ENCODE measurements around the gene ANKRD13B.
"Not testable (repeated sequence)": the region's sequence is repeated elsewhere in the genome, so short reads cannot be mapped to it uniquely, and the experiment has no call there.

ANKRD13B gene

DNA sequence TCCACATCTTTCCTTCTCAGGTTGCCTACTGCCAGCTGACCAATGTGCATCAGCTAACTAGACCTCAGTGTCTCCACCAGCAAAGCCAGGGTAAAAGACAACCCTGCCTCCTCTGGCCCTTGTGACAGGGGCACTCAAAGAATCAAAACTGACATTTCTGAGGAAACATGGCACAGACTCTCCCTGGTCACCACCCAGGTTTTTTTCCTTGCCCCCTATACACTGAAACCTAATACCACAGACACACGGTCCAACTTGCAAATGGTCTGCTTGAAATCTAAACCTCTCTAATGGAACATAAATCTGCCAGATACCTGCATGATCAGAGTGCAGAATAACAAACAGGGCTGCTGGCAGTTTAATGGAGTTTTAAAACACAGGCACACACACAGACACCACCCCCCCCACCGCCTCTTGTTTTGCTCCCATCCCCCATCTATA, 49.3 kb downstream of the ANKRD13B start:
- DNase-seq (ENCODE audit: low read depth), result no peak

DNA sequence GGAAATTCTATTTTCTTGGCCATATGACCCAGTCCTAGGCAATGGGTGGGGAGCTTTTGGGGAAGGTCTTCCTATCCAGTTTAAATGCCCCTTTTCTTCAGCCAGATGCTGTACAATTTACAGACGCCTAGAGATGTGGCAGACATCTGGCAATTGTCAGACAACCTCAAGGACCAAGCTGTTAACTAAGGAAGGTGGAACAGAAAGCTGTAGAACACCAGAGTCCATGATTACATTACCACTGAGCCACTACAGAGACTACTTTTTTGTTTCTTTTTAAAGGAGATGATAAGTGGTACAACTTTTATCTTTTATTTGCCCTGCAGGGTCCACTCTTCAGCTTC, 50.9 kb downstream of the ANKRD13B start:
- no peak for DNase-seq (ENCODE audit: low read depth)

DNA sequence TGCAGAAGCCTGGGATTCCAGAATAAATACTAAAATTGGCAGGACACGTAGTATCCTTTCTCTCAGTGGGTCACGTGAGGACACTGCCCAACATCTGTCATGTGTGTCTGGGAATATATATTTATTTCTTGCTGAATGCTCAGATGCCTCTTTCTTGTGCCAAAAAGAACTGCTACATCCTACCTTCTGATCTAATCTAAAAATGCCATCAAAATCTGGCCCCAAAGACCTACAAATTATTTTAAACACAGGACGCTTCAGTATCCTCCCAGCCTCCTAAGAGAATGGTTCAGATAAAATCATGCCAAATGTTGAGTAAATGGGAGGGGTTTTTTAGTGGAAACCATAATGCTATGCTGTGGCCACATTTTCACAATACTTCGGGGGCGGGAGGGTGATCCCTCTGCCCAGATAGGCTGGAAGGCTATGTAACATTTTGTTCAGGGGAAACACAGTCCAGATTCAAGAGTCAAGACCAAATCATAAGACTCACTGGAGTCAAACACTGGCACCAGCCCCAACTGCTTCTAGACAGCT, 52.7 kb downstream of the ANKRD13B start:
- peak; percentile 83 for DNase-seq (ENCODE audit: low read depth)

DNA sequence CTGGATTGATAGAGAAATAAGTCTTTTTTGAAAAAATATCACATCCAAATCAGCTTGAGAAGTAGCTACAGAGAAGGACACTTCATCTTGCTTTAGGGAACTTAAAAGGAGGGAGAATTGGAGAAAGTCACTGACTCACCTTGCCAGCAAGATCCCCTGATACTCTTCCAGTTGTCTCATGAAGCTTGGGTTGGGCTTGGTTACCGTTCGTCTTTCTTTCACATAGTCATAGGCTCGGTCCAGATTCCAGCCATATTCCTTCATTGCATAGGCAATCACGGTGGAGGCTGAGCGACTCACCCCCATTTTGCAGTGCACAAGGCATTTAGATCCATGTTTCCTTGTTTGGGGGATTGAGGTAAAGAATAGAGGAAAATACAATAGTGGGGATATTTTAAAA, 55.1 kb downstream of the ANKRD13B start:
- no peak for DNase-seq (ENCODE audit: low read depth)

DNA sequence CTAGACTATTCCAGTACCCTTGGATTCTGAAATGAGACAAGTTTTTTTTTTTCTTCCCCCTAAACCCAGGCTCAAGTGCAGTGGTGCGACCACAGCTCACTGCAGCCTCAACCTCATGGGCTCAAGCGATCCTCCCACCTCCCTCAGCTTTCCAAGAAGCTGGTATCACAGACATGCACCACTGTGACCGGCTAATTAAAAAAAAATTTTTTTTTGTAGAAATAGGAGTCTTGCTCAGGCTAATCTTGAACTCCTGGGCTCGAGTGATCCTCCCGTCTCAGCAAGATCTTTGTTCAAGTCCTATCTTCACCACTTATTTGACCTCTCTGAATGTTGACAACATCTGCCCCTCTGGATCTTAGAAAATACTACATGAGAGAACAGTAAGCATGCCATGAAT, 56.4 kb downstream of the ANKRD13B start:
- DNase-seq (ENCODE audit: low read depth), result no peak

DNA sequence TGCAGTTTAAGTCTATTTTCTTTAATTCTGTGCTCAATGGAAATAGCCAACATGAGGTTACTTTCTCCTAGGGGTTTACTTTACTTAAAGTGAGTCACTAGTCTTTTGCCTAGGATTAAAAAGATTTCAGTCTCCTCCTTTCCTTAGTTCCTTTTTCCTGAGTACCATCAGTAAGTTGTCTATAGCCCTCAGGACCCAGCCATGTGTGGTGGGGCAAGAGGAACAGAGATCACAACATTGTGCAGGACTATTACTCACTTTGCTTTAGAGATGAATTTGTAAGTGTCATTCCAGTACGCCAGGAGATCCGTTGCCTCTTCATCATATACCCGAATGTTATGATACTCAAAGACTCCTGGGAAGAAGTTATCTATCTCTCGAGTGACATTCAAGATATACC, 57.5 kb downstream of the ANKRD13B start:
- no peak for DNase-seq (ENCODE audit: low read depth)

DNA sequence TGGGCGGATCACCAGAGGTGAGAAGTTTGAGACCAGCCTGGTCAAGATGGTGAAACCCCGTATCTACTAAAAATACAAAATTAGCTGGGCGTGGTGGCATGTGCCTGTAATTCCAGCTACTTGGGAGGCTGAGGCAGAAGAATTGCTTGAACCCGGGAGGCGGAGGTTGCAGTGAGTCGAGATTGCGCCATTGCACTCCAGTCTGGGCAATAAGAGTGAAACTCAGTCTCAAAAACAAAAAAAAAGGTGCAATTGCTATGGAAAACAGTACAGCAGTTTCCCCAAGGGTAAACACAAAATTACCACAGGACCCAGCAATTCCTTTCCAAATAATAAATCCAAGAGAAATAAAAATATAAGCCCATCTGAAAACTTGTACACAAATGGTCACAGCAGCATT, 59.0 kb downstream of the ANKRD13B start:
- not testable (repeated sequence) for DNase-seq (ENCODE audit: low read depth)

DNA sequence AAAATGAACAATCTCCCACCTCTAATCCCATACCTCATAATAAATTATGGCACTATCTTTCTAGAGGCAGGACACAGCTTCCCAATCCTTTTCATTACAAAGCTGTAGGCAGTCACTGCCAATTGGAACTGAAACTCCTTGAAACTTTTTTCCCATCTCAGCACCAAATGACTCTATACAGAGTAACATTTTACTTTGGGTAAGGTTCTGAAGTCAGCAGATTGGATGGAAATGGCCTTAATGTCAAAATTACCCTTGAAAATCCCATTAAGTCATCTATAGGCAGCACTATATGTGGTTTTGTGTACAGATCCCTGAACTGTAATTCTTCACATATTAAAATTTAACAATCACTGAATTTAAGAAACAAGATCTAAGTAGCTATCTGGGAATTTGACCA, 60.0 kb downstream of the ANKRD13B start:
- DNase-seq (ENCODE audit: low read depth), result no peak

DNA sequence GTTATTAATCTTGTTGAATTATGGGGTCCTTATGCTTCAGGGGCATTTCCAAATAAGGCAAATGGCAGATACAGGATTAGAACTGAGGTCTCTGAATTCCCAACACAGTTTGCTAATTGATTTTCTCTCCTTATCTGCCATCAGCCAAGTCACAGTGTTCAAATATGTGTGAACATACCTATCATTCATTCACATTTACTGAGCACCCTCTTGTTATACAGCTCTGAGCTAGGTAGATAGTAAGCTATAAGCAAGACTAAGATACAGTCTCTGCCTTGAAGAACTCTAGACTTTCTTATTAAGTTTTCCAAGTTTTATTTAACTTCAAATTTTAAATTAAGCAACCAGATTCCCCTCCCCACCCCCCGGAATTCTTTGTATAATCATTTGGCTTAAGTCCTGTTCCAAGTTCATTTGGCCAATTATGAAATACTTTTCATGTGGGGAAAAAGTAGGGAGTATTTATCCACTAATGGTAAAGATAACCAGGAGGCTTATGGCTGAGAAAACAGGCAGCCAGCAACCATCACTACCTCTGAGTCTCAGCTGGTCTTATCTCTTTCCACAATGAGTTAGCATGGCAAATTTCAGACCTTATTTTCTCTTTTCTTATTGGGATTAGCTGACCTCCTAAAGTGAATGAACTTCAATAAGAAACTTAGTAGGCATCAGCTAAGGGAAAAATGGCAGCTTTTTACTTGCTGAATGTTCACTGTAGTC, 61.2 kb downstream of the ANKRD13B start:
- no peak for DNase-seq (ENCODE audit: low read depth)

DNA sequence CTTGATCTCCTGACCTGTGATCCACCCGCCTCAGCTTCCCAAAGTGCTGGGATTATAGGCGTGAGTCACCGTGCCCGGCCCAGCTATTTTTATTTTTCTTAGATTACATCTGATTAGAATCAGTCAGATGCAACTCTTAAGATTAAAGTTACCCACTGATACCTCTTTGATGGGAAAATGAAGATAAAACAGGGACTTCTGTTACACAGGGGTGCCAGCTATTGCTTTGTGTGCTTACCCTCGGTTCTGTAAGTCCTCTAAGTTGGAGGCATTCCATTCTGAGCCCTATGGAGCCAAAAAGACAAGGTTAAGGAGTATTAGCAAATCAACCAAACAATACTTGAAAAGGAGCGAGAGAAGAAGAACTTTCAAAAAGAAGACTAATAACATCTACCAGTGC, 62.4 kb downstream of the ANKRD13B start:
- DNase-seq (ENCODE audit: low read depth), result no peak

DNA sequence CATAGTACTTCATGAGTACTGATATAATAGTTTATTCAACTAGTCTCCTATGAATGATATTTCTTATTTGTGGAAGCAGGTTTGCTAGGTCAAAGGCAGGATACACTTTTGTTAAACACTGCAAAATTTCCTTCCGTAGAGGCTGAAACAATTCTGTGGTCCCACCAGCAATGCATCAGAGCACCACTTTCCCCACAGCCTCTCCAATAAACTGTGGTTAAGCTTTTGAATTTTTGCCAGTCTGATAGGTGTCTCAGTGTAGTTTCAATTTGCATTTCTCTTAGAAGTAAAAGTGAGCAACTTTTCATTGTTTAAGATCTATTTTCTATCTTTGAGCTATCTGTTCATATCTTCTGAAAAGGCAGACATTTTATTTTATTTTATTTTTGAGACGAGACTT, 66.2 kb downstream of the ANKRD13B start:
- no peak for DNase-seq (ENCODE audit: low read depth)

DNA sequence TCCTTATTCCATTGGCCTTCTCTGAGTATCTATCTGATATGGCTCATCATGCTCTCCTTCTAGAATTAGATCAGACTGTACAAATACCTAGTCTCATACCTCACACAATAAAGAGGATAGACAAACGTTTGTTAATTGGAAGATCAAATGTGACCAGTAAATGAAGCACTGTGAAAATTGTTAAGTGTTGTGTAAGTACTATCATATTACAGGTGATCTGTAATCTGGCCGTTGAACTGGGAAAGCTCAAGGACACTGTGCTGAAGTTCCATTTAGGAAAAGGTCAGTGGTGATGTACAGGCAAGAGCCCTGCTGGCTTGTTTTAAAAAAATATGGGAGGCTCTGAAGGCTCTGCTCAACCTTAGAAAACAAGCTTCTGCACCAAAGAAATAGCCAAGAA, 68.3 kb downstream of the ANKRD13B start:
- DNase-seq (ENCODE audit: low read depth), result no peak

DNA sequence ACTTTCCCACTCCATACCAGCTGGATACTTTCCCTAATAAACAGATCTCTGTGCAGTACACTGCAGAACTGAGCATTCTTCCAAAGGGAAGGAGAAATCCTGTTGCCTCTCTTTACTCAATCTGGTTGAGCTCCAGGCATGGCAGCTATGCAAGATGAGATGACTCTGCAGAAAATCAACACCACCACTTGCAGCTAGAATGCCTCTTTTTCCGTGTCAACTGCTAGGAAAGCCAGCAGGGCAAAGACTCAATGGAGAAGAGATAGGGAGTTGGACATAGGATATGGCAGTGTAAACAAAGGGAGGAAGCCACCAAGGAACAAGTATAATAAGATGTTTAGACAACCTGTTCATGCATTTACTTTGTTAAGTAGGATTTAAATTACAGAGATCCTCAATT, 70.2 kb downstream of the ANKRD13B start:
- peak; percentile 56 for DNase-seq (ENCODE audit: low read depth)
